OCI-LY7 (cell line): ENCODE results near the gene CHRNB2.

Experiments
- EZH2phosphoT487 ChIP-seq: fragments of 200-600 bp; sonication (generic); IDR thresholded peaks from 2 replicates; pipeline ENCODE4 v1.6.1; 2018; ENCODE audit warnings: low read depth, borderline replicate concordance, mild to moderate bottlenecking, mixed run types, antibody characterized with exemption, low read length, moderate library complexity, mixed read lengths
- TF ChIP-seq, protein P1 (sequence below): fragments of 200-600 bp; sonication (generic); conservative IDR thresholded peaks from 2 replicates; pipeline ENCODE4 v1.5.1; 2014; ENCODE audit warnings: mild to moderate bottlenecking, antibody characterized with exemption, low read length, moderate library complexity, mixed read lengths

- TF ChIP-seq, protein P1, sequence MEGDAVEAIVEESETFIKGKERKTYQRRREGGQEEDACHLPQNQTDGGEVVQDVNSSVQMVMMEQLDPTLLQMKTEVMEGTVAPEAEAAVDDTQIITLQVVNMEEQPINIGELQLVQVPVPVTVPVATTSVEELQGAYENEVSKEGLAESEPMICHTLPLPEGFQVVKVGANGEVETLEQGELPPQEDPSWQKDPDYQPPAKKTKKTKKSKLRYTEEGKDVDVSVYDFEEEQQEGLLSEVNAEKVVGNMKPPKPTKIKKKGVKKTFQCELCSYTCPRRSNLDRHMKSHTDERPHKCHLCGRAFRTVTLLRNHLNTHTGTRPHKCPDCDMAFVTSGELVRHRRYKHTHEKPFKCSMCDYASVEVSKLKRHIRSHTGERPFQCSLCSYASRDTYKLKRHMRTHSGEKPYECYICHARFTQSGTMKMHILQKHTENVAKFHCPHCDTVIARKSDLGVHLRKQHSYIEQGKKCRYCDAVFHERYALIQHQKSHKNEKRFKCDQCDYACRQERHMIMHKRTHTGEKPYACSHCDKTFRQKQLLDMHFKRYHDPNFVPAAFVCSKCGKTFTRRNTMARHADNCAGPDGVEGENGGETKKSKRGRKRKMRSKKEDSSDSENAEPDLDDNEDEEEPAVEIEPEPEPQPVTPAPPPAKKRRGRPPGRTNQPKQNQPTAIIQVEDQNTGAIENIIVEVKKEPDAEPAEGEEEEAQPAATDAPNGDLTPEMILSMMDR, result no peak
- TF ChIP-seq EZH2phosphoT487, result no peak
Measured at GRCh38 chr1:154556422-154556821, 11.2 kb upstream of the CHRNB2 start.
